Measurements from ENCODE around the gene AFF3. TPM values are rescaled to one million over a fixed set of nuclear protein-coding genes. Genes with fewer than 3 reads are reported as not detected.

Gene AFF3
- total and polyA plus RNA-seq, 4 experiments from 2014 or later = 0.63 to 4.6 (median 3.6) TPM

DNA sequence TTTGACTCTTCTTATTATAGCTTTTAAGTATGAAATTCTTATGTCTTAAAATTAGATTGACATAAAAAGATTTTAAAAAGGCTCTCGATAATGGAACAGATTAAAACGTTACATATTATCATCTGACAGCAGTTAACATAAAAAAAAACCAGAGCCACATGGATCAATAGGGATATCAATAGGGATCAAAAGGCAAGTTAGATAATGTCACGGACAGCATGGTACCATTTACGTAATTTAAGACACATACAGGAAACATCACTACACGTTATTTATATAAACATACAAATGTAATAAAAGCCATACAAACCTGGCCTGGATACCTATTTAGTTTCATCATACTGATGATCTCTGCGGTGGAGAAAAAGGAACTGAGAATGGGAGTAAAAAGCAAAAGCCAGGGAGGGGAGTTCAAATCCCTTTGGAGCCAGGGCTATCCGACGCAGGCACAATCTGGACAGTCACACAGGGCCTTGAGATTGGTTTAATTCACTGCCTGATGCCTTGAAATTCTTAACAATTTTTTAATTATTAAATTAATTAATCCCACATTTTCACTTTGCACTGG, 227.2 kb downstream of the AFF3 start:
- no peak overlapping the region for H3K4me3 ChIP-seq (ENCODE audit: low read length in 2 of 2)
- no peaks in the 10 kb centered on the region for H3K9me3 ChIP-seq (ENCODE audit: control insufficient read depth in 1 of 2, low read length in 2 of 2)
- no peaks in the 10 kb centered on the region for H3K4me1 ChIP-seq (ENCODE audit: insufficient read depth, low read length)
- no peaks in the 10 kb centered on the region for H3K27me3 Mint-ChIP-seq
- no peak overlapping the region for H3K27ac ChIP-seq (ENCODE audit: low read depth, low read length)
- no peak overlapping the region for H3K27ac Mint-ChIP-seq
- no peaks in the 10 kb centered on the region for H3K4me1 Mint-ChIP-seq
- no peak overlapping the region for H3K4me3 Mint-ChIP-seq
- no peaks in the 10 kb centered on the region for H3K36me3 Mint-ChIP-seq
- H3K9me3 Mint-ChIP-seq = peaks cover 0 to 2% (median 0%) of the 10 kb centered on the region in 8 donors
- ChIA-PET POLR2A (ENCODE audit: partially characterized antibody) (no interaction called here), CTCF (ENCODE audit: partially characterized antibody) (no interaction called here)
- intact Hi-C loops (cut with micrococcal nuclease) = no loop called here
- H3K36me3 ChIP-seq (ENCODE audit: insufficient read depth, low read length) = no peaks in the 10 kb centered on the region
- no peaks in the 10 kb centered on the region for H3K27me3 ChIP-seq (ENCODE audit: insufficient read depth, low read length)
- no peak for DNase-seq

- Histone ChIP-seq H3K4me3 (ENCODE audit: low read length in 2 of 2) (no peak overlapping the region), H3K27ac (ENCODE audit: low read depth, low read length) (no peak overlapping the region), H3K4me1 (ENCODE audit: insufficient read depth, low read length) (no peaks in the 10 kb centered on the region), H3K36me3 (ENCODE audit: insufficient read depth, low read length) (no peaks in the 10 kb centered on the region), H3K9me3 (ENCODE audit: control insufficient read depth in 1 of 2, low read length in 2 of 2) (no peaks in the 10 kb centered on the region), H3K27me3 (ENCODE audit: insufficient read depth, low read length) (no peaks in the 10 kb centered on the region)
- H3K4me1 Mint-ChIP-seq = no peaks in the 10 kb centered on the region
- intact Hi-C loops (cut with micrococcal nuclease) = no loop called here
- CTCF ChIA-PET (ENCODE audit: partially characterized antibody) = interaction anchor here (1.1 kb wide), 1 partner anchor 16 kb away, joined by 3 read pairs; no protein-coding TSS in a partner anchor
- DNase-seq = no peak
- no peaks in the 10 kb centered on the region for H3K36me3 Mint-ChIP-seq
- no peak overlapping the region for H3K4me3 Mint-ChIP-seq
- H3K27me3 Mint-ChIP-seq = no peaks in the 10 kb centered on the region
- POLR2A ChIA-PET (ENCODE audit: partially characterized antibody) = no interaction called here
- H3K9me3 Mint-ChIP-seq = peaks cover 0 to 1% (median 0%) of the 10 kb centered on the region in 8 donors
- H3K27ac Mint-ChIP-seq = no peak overlapping the region
Observed at GRCh38 chr2:99911736-99912135, 230.7 kb downstream of the AFF3 start.

DNA sequence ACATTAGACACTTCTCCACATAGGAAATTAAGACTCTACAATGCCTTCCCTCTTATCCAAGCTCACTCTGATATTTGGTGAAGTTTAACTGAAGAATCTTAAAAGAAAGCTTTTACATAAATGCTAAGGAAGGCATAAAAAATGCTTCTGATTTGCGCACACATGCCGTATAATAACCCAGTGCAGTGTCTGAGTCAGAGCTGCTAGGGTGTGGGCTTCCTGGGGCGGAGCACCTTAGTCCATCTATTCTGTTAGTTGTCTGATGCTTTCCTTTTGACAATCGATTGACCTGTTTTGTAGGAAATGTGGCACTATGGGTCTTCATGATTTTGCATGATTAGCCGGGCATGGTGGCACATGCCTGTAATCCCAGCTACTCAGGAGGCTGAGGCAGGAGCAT, 231.5 kb downstream of the AFF3 start:
- CTCF ChIA-PET (ENCODE audit: partially characterized antibody) = no interaction called here
- no peaks in the 10 kb centered on the region for H3K27me3 Mint-ChIP-seq

DNA sequence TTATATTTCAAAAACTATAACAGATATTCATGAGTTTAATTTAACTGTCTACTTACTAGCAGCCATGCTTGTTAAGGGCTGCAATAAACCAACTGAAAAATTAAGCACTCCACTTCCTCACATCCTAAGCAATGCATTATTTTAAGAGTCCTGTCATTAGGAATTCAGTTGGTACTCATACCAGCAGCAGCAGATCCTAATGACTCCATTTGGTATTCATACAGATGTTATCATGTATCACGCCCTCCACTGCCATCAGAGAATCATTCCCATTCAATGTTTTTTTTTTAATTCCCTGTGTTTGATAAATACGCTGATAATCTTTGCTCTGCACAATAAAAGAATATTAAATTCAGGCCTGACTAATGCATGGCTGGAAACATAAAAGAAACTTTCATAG, 236.8 kb downstream of the AFF3 start:
- no peaks in the 10 kb centered on the region for H3K36me3 ChIP-seq (ENCODE audit: insufficient read depth, low read length)
- Mint-ChIP-seq H3K27ac (no peak overlapping the region), H3K9me3 (no peaks in the 10 kb centered on the region)

More for the DNA sequence above, 231.5 kb downstream of the AFF3 start:
- H3K27ac Mint-ChIP-seq = no peak overlapping the region
- intact Hi-C loops (cut with micrococcal nuclease) = no loop called here
- H3K36me3 Mint-ChIP-seq = no peaks in the 10 kb centered on the region
- Histone ChIP-seq H3K36me3 (ENCODE audit: insufficient read depth, low read length) (no peaks in the 10 kb centered on the region), H3K9me3 (ENCODE audit: control insufficient read depth in 1 of 2, low read length in 2 of 2) (no peaks in the 10 kb centered on the region), H3K4me1 (ENCODE audit: insufficient read depth, low read length) (no peaks in the 10 kb centered on the region), H3K27ac (ENCODE audit: low read depth, low read length) (no peak overlapping the region), H3K4me3 (ENCODE audit: low read length in 2 of 2) (no peak overlapping the region), H3K27me3 (ENCODE audit: insufficient read depth, low read length) (no peaks in the 10 kb centered on the region)
- H3K9me3 Mint-ChIP-seq = peaks cover 0 to 1% (median 0%) of the 10 kb centered on the region in 8 donors
- no peak for DNase-seq
- POLR2A ChIA-PET (ENCODE audit: partially characterized antibody) = no interaction called here
- H3K4me3 Mint-ChIP-seq = no peak overlapping the region
- no peaks in the 10 kb centered on the region for H3K4me1 Mint-ChIP-seq

GRCh38 chr2:99905025-99905424, 237.4 kb downstream of the AFF3 start:
- no peak overlapping the region for H3K4me3 Mint-ChIP-seq
- CTCF ChIA-PET (ENCODE audit: partially characterized antibody) = no interaction called here
- no peak for DNase-seq

More for the DNA sequence above, 236.8 kb downstream of the AFF3 start:
- POLR2A ChIA-PET (ENCODE audit: partially characterized antibody) = no interaction called here
- no peaks in the 10 kb centered on the region for H3K4me1 Mint-ChIP-seq
- no peak for DNase-seq
- H3K4me3 Mint-ChIP-seq = no peak overlapping the region
- H3K27ac ChIP-seq (ENCODE audit: low read depth, low read length) = no peak overlapping the region
- no peaks in the 10 kb centered on the region for H3K4me1 ChIP-seq (ENCODE audit: insufficient read depth, low read length)
- H3K27me3 ChIP-seq (ENCODE audit: insufficient read depth, low read length) = no peaks in the 10 kb centered on the region
- intact Hi-C loops (cut with micrococcal nuclease) = no loop called here
- CTCF ChIA-PET (ENCODE audit: partially characterized antibody) = no interaction called here
- no peaks in the 10 kb centered on the region for H3K36me3 Mint-ChIP-seq
- H3K9me3 ChIP-seq (ENCODE audit: control insufficient read depth in 1 of 2, low read length in 2 of 2) = no peaks in the 10 kb centered on the region
- H3K4me3 ChIP-seq (ENCODE audit: low read length in 2 of 2) = no peak overlapping the region
- peaks cover 0 to 1% of the 10 kb centered on the region in 2 donors for H3K27me3 Mint-ChIP-seq

GRCh38 chr2:99903981-99904380, 238.4 kb downstream of the AFF3 start:
- Histone ChIP-seq H3K4me3 (ENCODE audit: low read length in 2 of 2) (no peak overlapping the region), H3K4me1 (ENCODE audit: insufficient read depth, low read length) (no peaks in the 10 kb centered on the region), H3K36me3 (ENCODE audit: insufficient read depth, low read length) (no peaks in the 10 kb centered on the region), H3K27ac (ENCODE audit: low read depth, low read length) (no peak overlapping the region), H3K9me3 (ENCODE audit: control insufficient read depth in 1 of 2, low read length in 2 of 2) (no peaks in the 10 kb centered on the region), H3K27me3 (ENCODE audit: insufficient read depth, low read length) (no peaks in the 10 kb centered on the region)
- Mint-ChIP-seq H3K36me3 (no peaks in the 10 kb centered on the region), H3K27me3 (peaks cover 0 to 1% of the 10 kb centered on the region in 2 donors), H3K4me3 (no peak overlapping the region), H3K9me3 (no peaks in the 10 kb centered on the region), H3K4me1 (no peaks in the 10 kb centered on the region), H3K27ac (no peak overlapping the region)
- no peak for DNase-seq
- ChIA-PET CTCF (ENCODE audit: partially characterized antibody) (no interaction called here), POLR2A (ENCODE audit: partially characterized antibody) (no interaction called here)
- intact Hi-C loops (cut with micrococcal nuclease) = no loop called here

More at GRCh38 chr2:99905025-99905424, 237.4 kb downstream of the AFF3 start:
- POLR2A ChIA-PET (ENCODE audit: partially characterized antibody) = no interaction called here
- no peaks in the 10 kb centered on the region for H3K36me3 ChIP-seq (ENCODE audit: insufficient read depth, low read length)
- no peaks in the 10 kb centered on the region for H3K27me3 ChIP-seq (ENCODE audit: insufficient read depth, low read length)
- H3K4me1 ChIP-seq (ENCODE audit: insufficient read depth, low read length) = no peaks in the 10 kb centered on the region
- no peak overlapping the region for H3K4me3 ChIP-seq (ENCODE audit: low read length in 2 of 2)
- intact Hi-C loops (cut with micrococcal nuclease) = no loop called here
- H3K27ac ChIP-seq (ENCODE audit: low read depth, low read length) = no peak overlapping the region
- Mint-ChIP-seq H3K36me3 (no peaks in the 10 kb centered on the region), H3K4me1 (no peaks in the 10 kb centered on the region), H3K27me3 (peaks cover 0 to 1% of the 10 kb centered on the region in 2 donors), H3K27ac (no peak overlapping the region), H3K9me3 (no peaks in the 10 kb centered on the region)
- no peaks in the 10 kb centered on the region for H3K9me3 ChIP-seq (ENCODE audit: control insufficient read depth in 1 of 2, low read length in 2 of 2)

- no peak overlapping the region for H3K4me3 Mint-ChIP-seq
- H3K27me3 Mint-ChIP-seq = peaks cover 0 to 4% of the 10 kb centered on the region in 2 donors
- H3K4me1 Mint-ChIP-seq = peaks cover 0 to 2% (median 0%) of the 10 kb centered on the region in 4 donors
- H3K36me3 Mint-ChIP-seq = no peaks in the 10 kb centered on the region
- Histone ChIP-seq H3K27me3 (ENCODE audit: insufficient read depth, low read length) (no peaks in the 10 kb centered on the region), H3K4me3 (ENCODE audit: low read length in 2 of 2) (no peak overlapping the region), H3K36me3 (ENCODE audit: insufficient read depth, low read length) (no peaks in the 10 kb centered on the region), H3K9me3 (ENCODE audit: control insufficient read depth in 1 of 2, low read length in 2 of 2) (no peaks in the 10 kb centered on the region), H3K27ac (ENCODE audit: low read depth, low read length) (no peak overlapping the region), H3K4me1 (ENCODE audit: insufficient read depth, low read length) (no peaks in the 10 kb centered on the region)
- H3K27ac Mint-ChIP-seq = no peak overlapping the region
- no peak for DNase-seq
- intact Hi-C loops (cut with micrococcal nuclease) = no loop called here
- ChIA-PET POLR2A (ENCODE audit: partially characterized antibody) (no interaction called here), CTCF (ENCODE audit: partially characterized antibody) (no interaction called here)
- H3K9me3 Mint-ChIP-seq = no peaks in the 10 kb centered on the region
Observed at GRCh38 chr2:99900556-99900955, 241.8 kb downstream of the AFF3 start.

GRCh38 chr2:99899882-99900281, 242.5 kb downstream of the AFF3 start:
- Histone ChIP-seq H3K9me3 (ENCODE audit: control insufficient read depth in 1 of 2, low read length in 2 of 2) (no peaks in the 10 kb centered on the region), H3K27me3 (ENCODE audit: insufficient read depth, low read length) (no peaks in the 10 kb centered on the region), H3K4me3 (ENCODE audit: low read length in 2 of 2) (no peak overlapping the region), H3K4me1 (ENCODE audit: insufficient read depth, low read length) (no peaks in the 10 kb centered on the region), H3K27ac (ENCODE audit: low read depth, low read length) (no peak overlapping the region), H3K36me3 (ENCODE audit: insufficient read depth, low read length) (no peaks in the 10 kb centered on the region)
- Mint-ChIP-seq H3K27ac (no peak overlapping the region), H3K4me3 (no peak overlapping the region), H3K9me3 (no peaks in the 10 kb centered on the region), H3K36me3 (no peaks in the 10 kb centered on the region), H3K4me1 (peaks cover 0 to 2% (median 0%) of the 10 kb centered on the region in 4 donors), H3K27me3 (peaks cover 0 to 2% of the 10 kb centered on the region in 2 donors)
- intact Hi-C loops (cut with micrococcal nuclease) = no loop called here
- POLR2A ChIA-PET (ENCODE audit: partially characterized antibody) = no interaction called here
- CTCF ChIA-PET (ENCODE audit: partially characterized antibody) = no interaction called here
- no peak for DNase-seq

Data from CD4-positive, alpha-beta memory T cell (primary cell).